ENCODE measurements around the gene CKMT2. TPM values are rescaled to one million over a fixed set of nuclear protein-coding genes. Genes with fewer than 3 reads are reported as not detected.

CKMT2 gene
- total RNA-seq, 1 donor from 2014 or later, result not detected

GRCh38 chr5:81300921-81301270 lies 67.8 kb downstream of the CKMT2 start:
- DNase-seq (no peak), ATAC-seq (ENCODE audit: low read depth) (no peak)
- intact Hi-C loops (cut with micrococcal nuclease), result loop anchor here (1.0 to 10.0 kb wide), 14 partner anchors 89 to 1787 kb away; partner anchors contain the start of genes ATG10, DHFR, HOMER1 and MSH3
- Mint-ChIP-seq H3K36me3 (ENCODE audit: low read depth) (peaks cover 22% of the 10 kb centered on the region), H3K4me3 (peak overlapping the region; percentile 94), H3K27ac (peak overlapping the region; percentile 93), H3K9me3 (no peaks in the 10 kb centered on the region), H3K27me3 (no peaks in the 10 kb centered on the region), H3K4me1 (peaks cover 32% of the 10 kb centered on the region)
- POLR2A ChIA-PET, result interaction anchor here (1.4 to 2.1 kb wide), 3 partner anchors 449 to 1045 kb away, joined by 3 to 15 read pairs (median 4); partner anchors contain the start of genes RPS23 and SERINC5
- CTCF ChIA-PET, result no interaction called here
- no peak for TF ChIP-seq CTCF (IDR thresholded peaks at IDR 0.05)

GRCh38 chr5:81301271-81302015 lies 68.3 kb downstream of the CKMT2 start, which contains the start of gene ZCCHC9:
ZCCHC9 (plus strand) TSS chr5:81301587; CDS start chr5:81304758, 3,171 bp downstream.
- peak; percentile 91 for ATAC-seq (ENCODE audit: low read depth)
- POLR2A ChIA-PET, result interaction anchor here (0.9 to 2.1 kb wide), 6 partner anchors 89 to 1045 kb away, joined by 3 to 15 read pairs (median 4); partner anchors contain the start of genes DHFR, RPS23, SERINC5 and SSBP2
- CTCF ChIA-PET, result no interaction called here
- Mint-ChIP-seq H3K9me3 (no peaks in the 10 kb centered on the region), H3K27me3 (no peaks in the 10 kb centered on the region), H3K4me1 (peaks cover 32% of the 10 kb centered on the region), H3K36me3 (ENCODE audit: low read depth) (peaks cover 22% of the 10 kb centered on the region), H3K4me3 (peak within 1 kb of the TSS; percentile 94), H3K27ac (peak within 1 kb of the TSS; percentile 93)
- intact Hi-C loops (cut with micrococcal nuclease), result loop anchor here (1.0 to 10.0 kb wide), 14 partner anchors 89 to 1787 kb away; partner anchors contain the start of genes ATG10, DHFR, HOMER1 and MSH3
- DNase-seq, result peak; percentile 86
- TF ChIP-seq CTCF (IDR thresholded peaks at IDR 0.05), result no peak

GRCh38 chr5:81302596-81302995 lies 69.5 kb downstream of the CKMT2 start:
- CTCF ChIA-PET, result no interaction called here
- POLR2A ChIA-PET, result interaction anchor here (0.6 to 2.1 kb wide), 3 partner anchors 447 to 976 kb away, joined by 3 to 15 read pairs (median 11); partner anchors contain the start of gene RPS23
- DNase-seq (no peak), ATAC-seq (ENCODE audit: low read depth) (no peak)
- H3K4me1 Mint-ChIP-seq, result peaks cover 32% of the 10 kb centered on the region
- no peaks in the 10 kb centered on the region for H3K27me3 Mint-ChIP-seq
- H3K4me3 Mint-ChIP-seq, result peak overlapping the region; percentile 94
- H3K36me3 Mint-ChIP-seq (ENCODE audit: low read depth), result peaks cover 22% of the 10 kb centered on the region
- intact Hi-C loops (cut with micrococcal nuclease), result loop anchor here (5.0 to 10.0 kb wide), 5 partner anchors 90 to 1308 kb away; partner anchors contain the start of genes MTX3, SERINC5 and ZFYVE16
- H3K9me3 Mint-ChIP-seq, result no peaks in the 10 kb centered on the region
- H3K27ac Mint-ChIP-seq, result no peak overlapping the region
- no peak for TF ChIP-seq CTCF (IDR thresholded peaks at IDR 0.05)

GRCh38 chr5:81303563-81303962 lies 70.4 kb downstream of the CKMT2 start:
- ChIA-PET POLR2A (no interaction called here), CTCF (no interaction called here)
- intact Hi-C loops (cut with micrococcal nuclease), result loop anchor here (5.0 to 10.0 kb wide), 5 partner anchors 91 to 1309 kb away; partner anchors contain the start of genes MTX3, SERINC5 and ZFYVE16
- Mint-ChIP-seq H3K4me1 (peaks cover 32% of the 10 kb centered on the region), H3K4me3 (peak overlapping the region; percentile 16), H3K9me3 (no peaks in the 10 kb centered on the region), H3K27ac (no peak overlapping the region), H3K36me3 (ENCODE audit: low read depth) (peaks cover 22% of the 10 kb centered on the region), H3K27me3 (no peaks in the 10 kb centered on the region)
- no peak for TF ChIP-seq CTCF (IDR thresholded peaks at IDR 0.05)
- ATAC-seq (ENCODE audit: low read depth) (no peak), DNase-seq (no peak)

- H3K27ac Mint-ChIP-seq, result no peak overlapping the region
- H3K9me3 Mint-ChIP-seq, result no peaks in the 10 kb centered on the region
- ChIA-PET POLR2A (no interaction called here), CTCF (no interaction called here)
- DNase-seq, result no peak
- H3K4me3 Mint-ChIP-seq, result no peak overlapping the region
- H3K4me1 Mint-ChIP-seq, result peaks cover 17% of the 10 kb centered on the region
- intact Hi-C loops (cut with micrococcal nuclease), result loop anchor here (10.0 kb wide), 1 partner anchor 1311 kb away; the partner anchor contains the start of gene MTX3
- ATAC-seq (ENCODE audit: low read depth), result no peak
- TF ChIP-seq CTCF (IDR thresholded peaks at IDR 0.05), result no peak
- no peaks in the 10 kb centered on the region for H3K27me3 Mint-ChIP-seq
- H3K36me3 Mint-ChIP-seq (ENCODE audit: low read depth), result peaks cover 40% of the 10 kb centered on the region
These were observed 72.7 kb downstream of the CKMT2 start for GRCh38 chr5:81305785-81306184.

All from activated B cell treated with CpG ODN at 0.5 μM for 24 hours (primary cell).